OCI-LY3 (cell line): ENCODE data around the gene ATP10A.

Experiments
- EZH2phosphoT487 ChIP-seq: fragments of 200-600 bp; shearing (Covaris generic); IDR thresholded peaks from 2 replicates; pipeline ENCODE4 v1.6.1; 2018; ENCODE audit warnings: antibody characterized with exemption, mixed run types, low read depth
- TF ChIP-seq, protein P1 (sequence below): fragments of 200-600, 300-600 bp; sonication (generic); IDR thresholded peaks from 2 replicates; pipeline ENCODE4 v1.5.1; 2014; ENCODE audit warnings: antibody characterized with exemption, low read length, low read depth

DNA sequence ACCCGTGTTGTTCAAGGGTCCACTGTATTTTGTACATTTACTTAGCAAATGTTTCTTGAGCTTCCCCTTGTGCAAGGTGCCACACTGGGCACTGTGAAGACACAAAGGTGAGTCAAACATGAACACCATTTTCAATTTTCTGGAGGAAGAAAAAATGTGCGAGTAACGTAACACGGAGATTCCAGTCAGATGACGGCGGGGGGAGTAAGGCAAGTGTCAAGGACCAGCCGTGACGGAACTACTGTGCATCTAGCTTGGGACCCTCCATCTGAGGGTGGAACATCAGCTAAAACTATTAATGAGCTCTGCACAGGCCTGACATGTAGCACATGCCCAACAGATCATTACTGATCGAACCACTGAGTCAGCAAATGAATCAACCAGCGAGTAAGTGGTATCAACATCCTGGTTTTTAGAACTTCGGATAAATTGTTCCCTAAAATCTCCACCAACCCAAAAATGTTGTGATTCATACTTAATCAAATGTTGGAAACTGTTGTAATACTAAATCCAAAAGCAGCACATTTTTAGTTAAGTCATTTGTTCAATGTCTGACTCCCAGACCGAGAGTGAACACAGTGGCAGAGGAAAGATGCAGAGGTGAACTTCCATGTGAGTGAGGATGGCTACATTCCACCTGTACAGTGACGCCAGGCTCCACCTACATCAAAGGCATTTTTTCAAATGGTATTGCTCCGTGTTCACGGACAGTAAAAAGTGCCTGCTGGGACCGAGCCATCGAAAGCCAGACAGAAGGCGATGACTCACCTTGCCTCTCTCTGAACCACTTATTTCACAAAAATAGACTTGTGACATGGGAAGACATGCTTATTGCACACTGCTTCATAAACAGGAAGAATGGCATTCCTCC is 172.2 kb downstream of the ATP10A start:
- TF ChIP-seq, protein P1, sequence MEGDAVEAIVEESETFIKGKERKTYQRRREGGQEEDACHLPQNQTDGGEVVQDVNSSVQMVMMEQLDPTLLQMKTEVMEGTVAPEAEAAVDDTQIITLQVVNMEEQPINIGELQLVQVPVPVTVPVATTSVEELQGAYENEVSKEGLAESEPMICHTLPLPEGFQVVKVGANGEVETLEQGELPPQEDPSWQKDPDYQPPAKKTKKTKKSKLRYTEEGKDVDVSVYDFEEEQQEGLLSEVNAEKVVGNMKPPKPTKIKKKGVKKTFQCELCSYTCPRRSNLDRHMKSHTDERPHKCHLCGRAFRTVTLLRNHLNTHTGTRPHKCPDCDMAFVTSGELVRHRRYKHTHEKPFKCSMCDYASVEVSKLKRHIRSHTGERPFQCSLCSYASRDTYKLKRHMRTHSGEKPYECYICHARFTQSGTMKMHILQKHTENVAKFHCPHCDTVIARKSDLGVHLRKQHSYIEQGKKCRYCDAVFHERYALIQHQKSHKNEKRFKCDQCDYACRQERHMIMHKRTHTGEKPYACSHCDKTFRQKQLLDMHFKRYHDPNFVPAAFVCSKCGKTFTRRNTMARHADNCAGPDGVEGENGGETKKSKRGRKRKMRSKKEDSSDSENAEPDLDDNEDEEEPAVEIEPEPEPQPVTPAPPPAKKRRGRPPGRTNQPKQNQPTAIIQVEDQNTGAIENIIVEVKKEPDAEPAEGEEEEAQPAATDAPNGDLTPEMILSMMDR, result no peak
- no peak for TF ChIP-seq EZH2phosphoT487
